GM21515 (cell line): ENCODE measurements around the gene RAMP3.

ENCODE experiments used
- ATAC-seq: cut with Tn5 transposase; IDR thresholded peaks from one replicate; pipeline ENCODE4 v1.9.1; 2021; ENCODE audit not compliant: unreplicated experiment

The RAMP3 gene

DNA sequence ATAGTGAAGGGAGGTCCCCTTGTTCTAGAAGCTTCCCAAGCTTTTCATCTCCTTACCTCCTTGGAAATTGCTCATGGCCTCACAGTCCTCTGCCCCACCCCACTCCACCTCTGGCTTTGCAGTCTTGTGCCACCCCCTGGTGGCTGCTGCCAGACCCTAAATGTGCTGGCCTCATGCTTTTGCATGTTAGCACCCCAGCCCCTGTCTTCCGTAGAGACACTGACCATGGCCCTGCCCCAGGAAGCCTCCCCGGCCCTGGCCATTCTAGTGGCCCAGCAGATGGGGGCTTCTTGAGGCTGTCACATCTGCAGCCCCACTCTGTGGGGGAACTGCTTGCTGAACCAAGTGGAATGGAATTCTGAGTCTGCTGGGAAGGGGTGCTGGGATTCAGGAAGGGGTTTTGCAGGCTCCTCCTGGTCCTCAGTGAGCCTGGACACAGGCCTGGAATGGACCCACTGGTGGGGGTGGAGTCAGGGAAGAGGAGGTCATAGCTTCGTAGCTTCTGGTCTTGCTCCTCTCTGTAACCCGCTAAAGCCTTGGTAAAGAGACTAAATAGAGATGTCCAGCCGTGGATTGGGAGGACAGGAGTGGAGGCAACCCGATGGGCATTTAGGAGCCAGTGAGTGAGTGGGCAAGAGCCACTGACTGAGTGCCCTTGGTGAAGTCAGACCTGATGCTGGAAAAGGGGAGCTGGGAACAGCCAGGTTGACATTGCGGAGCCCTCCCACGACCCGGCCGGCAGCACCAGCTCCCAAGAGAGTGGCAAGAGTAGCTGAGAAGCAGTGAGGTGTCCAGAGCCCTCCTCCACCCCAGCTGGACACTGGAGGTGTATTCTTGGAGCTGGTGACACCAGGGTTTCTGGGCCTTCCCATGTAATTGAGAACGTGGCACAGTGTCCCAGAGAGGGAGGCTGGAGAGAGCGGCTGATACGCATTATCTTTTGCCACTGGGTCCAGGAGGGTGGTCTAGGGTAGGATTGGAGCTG, 20.9 kb downstream of the RAMP3 start:
- ATAC-seq: no peak

DNA sequence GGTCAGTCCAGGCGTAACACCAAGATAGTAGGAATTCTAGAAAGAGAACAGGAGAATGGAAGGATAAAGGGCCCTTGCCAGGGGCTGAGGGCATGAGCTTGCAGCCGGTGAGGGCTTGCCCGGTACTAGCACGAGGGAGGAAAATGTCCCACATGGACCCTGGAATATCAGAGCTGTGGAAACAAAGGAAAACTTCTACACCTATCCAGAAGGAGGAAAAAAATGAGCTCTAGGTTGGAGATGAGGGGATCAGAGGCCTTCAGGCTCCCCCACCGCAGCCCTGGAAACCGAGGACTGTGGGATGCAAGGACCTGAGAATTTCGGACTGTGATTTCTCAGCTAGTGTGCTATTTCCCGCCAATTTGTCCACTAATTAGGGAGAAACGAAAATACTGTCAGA, 22.1 kb downstream of the RAMP3 start:
- no peak for ATAC-seq

DNA sequence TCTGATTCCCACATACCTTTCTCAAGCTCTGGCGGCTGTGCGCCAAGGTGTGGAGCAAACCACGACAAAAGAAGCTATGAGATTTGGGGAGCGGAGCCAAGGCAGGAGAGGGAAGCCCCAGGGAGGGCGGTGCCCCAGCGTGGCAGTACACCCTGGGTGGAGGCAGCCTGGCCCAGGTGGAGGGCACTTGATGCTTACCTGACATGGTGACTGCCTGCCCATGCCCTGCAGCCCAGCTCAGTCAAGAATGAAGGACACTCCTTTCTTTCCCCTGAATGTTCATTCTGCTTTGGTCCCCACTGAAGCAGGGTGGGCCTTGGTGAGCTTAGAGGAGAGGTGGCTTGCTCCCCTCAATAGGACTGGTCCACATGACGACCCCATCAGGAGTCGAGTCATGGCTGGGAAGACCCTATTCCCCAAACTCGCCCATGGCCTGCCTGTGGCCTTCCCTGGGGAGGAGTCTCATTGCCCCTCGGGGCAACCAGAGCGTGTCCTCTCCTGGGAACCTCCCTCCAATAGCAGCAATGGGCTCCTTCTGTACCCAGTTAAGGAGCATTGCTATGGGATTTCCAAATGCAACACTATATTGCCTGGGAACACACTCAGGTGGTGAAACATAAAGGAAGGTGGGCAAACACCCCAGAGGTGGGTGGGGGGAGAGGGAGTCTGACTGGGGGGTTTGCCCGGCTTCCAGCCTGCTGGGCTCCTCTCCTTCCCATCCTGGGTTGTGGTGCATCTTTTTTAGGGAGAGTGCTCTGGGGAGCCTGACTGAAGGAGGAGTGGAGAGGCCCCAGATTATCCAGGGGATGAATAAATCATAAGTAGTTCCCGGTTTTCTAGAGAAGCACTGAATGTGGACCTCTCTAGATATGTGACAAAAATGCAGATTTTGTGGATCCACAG, 22.7 kb downstream of the RAMP3 start:
- no peak for ATAC-seq

DNA sequence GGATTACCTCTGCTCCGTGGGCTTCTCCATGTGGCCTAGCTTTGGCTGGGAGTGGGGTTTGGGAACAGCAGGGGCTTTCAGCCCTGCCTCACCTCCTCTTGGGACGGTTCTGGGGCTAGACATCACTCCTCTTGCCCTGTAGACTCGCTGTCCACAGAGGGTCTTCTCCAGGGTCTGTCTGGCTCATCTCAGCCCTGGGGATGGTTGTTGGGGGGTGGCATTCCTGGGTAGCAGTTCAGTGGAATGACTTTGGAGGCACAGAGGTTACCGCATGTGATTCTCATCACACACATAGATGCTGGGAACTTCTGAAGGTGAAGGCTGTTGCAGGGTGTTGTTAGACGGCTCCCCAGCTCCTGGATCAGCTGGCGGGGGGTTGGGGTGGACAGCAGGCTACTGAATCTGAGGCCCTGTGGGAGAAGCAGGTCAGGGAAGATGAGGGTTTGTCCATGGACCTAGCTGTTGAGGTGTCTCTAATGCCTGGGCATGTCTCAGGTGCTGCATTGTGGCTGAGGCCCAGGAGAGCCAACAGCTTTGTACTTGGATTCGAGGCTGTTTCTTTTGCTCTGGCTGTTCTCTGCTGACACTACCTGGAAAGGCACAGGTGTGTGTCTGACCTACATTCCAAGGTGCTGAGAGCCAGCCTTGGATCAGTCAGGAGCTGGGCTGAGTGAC, 23.8 kb downstream of the RAMP3 start:
- no peak for ATAC-seq

DNA sequence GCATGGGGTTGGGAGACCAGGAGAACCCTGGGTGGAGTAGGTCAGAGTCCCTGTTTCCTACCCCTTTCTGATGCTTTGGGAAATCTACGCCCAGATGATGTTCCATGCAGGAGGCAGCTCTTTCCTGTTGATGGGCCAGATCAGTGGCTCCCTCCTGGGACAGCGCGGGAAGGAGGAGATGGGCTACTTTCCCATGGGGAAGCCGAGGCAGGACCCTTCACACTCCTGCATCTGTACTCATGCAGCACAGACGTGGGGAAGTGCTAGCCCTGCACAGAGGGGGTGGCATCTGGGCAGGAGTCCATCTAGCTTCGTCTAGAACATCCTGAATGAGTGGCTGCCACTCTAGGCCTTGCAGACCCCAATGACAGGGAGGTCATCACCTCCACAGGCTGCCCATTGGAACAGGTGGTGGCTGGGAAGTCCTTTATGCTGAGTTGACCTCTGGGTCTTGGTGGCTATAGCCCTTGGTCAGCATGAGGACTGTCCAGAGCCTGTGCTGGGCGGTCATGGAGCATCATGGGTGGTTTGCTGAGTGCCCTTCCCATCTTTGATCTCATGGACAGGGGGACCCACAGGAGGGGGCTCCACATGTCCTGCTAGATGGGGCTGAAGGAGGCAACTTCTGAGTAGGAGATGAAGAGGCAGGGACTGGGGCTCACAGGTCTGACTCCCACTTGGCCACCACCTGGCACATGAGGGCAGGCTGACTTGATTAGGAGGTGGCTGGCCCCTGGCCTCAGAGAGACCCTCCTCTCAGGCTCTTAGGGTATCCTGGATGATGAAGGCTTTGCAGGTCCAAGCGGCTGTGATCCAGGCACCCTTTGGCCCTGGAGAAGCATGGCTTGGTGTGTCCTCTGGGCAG, 24.6 kb downstream of the RAMP3 start:
- no peak for ATAC-seq

DNA sequence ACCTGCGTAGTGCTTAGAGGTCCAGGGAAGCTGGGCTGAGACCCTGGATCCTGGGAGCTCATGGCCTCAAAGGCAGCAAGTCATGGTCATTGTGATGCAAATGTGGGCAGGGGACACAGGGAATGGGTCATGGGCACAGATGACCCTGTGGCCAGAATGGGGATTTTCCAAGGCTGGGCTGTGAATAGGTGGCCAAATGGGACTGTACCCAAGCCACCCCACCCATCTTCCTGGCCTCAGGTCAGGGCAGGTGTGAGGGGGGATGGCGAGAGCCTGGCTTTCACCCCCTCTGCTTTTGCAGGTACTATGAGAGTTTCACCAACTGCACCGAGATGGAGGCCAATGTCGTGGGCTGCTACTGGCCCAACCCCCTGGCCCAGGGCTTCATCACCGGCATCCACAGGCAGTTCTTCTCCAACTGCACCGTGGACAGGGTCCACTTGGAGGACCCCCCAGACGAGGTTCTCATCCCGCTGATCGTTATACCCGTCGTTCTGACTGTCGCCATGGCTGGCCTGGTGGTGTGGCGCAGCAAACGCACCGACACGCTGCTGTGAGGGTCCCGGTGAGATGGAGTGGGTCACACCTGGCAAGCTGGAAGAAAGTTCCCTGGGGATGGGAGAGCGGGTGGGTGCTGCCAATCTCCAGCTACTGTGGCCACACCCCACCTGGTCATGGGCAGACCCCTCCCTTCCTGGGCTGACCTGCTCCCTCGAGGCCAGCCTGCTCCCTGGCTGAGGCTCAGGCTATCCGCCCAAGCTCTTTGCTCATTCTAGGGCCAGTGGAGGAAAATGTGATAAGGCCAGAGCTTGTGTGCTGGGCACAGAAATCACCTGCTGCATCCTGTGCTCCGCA, 25.5 kb downstream of the RAMP3 start:
- no peak for ATAC-seq

DNA sequence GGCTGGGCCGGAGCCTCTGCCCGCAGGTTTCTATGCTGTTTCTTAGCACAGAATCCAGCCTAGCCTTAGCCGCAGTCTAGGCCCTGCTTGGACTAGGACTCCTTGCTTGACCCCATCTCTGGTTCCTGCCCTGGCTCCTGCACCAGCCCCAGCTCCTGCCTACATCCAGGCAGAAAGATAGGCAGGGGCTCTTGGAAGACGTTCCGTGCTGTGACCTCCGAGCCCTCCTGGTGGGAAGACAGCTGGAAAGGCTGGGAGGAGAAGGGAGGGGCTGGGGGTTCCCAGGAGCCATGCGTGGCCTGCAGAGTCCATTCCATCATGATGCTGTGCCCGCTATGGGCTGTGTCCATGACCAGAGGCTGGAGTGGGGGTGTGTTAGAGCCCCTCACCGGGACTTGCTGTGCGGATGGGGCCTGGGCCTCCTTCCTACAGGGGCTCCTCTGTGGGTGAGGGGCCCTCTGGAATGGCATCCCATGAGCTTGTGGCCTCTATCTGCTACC, 26.2 kb downstream of the RAMP3 start:
- no peak for ATAC-seq

DNA sequence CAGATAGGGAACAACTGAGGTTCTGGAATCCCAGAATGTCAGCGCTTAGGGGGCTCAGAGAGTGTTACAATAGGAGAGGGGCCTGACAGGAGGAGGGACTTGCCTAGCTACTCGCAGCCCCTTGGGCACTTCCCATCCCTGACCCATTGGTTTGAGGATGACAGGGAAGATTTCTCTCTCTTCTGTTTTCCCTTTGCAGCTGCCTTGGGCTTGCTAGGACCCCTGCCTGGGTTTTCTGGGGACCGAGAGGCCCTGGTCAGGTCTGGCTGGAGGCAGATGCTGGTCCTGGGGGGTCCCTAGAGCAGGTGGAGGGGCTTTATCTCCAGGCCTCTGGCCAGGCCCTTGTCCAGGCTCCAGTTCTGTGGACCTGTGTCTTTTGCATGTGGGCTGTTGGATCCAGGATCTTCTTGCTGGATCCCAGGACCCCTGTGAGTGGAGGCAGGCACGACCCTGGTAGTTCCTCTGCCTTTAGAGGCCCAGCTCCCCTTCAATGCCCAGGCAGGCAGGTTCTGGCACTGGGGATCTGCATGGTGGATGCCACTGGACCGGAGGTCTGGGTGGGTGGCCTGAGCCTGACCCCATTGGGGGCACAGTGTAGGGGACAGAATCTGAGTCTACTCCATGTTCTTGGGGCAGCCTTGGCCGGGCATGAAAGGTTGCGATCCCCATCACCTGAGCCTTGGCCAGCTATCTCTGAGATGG, 26.9 kb downstream of the RAMP3 start:
- ATAC-seq: no peak

DNA sequence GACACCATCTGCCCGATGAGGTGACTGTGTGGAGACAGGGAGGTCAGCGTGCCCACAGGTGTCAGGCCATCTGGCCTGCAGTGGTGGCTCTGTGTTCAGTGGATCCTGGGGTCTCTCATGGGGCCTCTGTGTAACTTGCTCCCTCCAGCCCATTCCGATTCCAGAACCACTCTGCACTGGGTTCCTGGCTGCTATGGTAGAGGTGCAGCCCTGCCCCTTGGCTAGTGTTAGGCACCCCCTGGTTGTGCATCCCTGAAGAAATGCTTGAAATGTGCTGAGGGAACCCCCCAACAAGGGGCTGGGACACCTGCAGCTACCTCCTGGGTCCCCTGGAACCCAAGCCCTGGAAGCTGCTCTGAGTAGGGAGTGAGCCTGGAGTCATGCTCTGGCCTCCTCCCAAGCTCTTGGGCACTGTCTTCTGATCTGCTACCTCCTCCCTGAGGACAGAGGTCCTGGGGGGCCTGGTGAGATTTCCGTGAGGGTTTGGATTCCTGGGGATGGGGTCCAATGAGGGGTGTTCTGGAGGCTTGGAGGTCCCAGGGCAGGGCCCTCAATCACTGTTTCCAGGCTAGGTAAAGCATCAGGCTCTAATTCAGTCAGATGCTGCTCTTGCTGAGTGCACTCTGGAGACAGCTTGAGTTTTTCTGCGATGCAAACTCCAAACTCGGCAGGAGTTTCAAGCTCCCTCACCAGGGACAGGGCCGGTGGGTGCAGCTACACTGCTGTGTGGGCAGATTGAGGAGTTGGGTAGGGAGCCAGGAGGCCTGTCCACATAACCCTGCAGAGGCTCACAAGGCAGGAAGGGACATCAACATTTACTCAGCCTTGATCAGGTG, 27.7 kb downstream of the RAMP3 start:
- ATAC-seq: no peak

DNA sequence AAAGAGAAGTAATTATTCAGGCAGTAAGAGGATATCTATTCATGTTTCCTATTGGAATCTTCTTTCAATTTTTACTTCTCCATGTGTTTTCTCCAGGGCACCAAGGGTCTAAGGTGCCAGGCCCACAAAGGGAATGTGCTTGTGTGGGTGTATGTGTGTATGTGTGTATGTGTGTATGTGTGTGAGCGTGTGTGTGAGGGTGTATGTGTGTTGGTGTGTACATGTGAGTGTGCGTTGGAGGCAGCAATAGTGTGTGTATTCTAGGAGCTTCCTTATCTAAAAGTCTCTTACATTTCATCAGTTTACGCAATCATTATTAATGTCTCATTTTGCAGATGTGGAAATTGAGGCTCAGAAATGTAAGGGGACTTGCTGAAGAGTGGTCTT, 28.3 kb downstream of the RAMP3 start:
- no peak for ATAC-seq

DNA sequence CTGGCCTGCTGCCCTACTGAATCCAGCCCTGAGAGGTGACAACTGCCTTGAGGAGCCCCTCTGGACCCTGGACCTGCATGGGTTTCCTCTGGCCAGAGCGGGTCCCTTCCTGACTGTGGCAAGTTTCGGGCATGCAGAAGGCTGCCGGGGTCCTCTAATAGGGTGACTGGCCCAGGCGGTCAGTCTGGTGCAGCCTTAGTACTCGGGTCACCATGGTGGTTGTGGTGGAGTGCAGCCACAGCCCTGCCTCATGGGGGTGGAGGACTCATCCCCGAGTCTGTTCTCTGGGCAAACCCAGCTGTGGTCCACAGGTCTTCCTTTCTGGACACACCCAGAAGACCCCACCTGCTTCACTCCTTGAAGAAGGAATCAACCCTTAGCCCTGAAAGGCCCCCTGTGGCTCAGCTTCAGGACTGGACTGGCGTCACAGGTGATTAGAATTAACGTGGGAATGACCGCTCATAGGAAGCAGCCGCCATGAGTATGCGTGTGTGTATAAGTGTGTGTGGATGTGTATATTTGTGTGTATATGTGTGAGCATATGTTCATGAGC, 28.7 kb downstream of the RAMP3 start:
- no peak for ATAC-seq

DNA sequence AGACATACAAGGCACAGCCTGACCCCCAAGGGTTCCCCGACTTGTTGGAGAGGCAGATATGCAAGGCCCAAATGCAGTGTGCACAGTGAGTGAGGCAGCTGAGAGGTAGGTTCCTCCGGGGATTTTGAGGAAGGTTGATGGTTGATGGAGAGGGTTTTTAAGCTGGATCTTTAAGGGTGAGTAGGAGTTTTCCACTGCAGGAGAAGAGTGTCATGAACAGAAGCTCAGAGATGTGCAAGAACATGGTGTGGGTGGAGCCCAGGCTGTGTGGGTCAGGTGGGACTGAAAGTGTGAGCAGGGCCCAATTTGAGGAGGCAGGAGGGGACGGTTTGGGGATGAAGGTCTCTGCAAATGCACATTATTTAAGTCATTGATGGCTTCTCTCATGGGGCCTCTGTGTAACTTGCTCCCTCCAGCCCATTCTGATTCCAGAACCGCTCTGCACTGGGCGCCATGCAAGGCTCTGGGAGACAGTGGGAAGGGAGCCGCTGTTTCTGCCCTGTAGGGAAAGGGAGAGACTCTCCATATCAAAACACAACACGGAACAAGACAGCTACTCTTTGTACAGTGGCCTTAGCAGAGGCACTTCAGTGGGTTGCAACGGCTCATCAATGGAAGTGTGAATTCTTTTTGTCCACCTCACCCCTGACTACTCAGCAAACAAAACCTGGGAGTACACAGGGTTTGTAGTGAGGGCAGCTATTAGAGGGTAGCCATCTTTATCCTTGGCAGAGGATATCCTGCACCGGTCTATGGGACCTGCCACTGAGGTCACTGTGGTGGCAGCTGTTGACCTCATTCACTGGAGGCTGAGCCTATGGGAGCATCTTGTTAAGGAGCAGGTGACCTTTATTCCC, 29.7 kb downstream of the RAMP3 start:
- ATAC-seq: no peak

DNA sequence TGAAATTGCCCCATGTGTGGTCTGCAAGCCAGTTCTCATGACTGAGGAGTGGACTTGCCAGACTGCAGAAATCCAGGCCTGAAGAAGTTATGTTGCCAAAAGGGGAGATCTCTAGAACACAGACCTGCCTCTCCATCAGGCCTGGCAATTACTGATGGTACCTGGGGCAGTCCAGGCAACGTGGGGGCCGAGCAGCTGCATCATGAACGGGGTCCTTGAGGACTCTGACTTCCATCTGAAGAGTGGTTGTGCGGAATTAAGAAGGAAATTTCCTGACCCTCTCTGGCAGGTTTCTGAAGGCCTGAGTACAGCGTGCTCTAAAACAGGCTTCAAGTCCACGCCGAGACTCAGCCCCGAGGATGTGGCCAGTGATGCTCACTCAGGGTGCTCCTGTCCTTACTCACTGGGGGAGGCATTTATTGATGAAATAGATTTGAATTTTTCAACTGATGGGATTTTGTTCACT, 30.4 kb downstream of the RAMP3 start:
- no peak for ATAC-seq

DNA sequence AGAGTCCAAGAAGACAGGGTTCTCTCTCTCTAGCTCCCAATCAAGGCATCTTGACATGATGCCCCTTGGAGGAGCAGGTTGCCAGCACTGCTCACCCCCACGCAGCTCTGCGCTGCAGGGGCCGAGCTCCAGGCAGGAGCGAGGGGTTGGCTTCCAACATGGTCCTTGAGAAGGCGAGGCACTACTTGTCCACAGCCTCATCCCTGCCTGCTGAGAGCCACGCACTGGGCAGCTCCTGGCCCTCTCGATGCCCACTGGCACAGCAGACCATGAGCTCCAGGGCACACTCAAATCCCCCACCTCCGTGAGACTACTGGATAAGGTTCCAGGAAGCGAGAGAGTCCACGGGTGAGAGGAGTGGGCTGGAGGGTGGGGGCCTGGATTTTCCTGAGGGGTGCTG, 31.1 kb downstream of the RAMP3 start:
- no peak for ATAC-seq

DNA sequence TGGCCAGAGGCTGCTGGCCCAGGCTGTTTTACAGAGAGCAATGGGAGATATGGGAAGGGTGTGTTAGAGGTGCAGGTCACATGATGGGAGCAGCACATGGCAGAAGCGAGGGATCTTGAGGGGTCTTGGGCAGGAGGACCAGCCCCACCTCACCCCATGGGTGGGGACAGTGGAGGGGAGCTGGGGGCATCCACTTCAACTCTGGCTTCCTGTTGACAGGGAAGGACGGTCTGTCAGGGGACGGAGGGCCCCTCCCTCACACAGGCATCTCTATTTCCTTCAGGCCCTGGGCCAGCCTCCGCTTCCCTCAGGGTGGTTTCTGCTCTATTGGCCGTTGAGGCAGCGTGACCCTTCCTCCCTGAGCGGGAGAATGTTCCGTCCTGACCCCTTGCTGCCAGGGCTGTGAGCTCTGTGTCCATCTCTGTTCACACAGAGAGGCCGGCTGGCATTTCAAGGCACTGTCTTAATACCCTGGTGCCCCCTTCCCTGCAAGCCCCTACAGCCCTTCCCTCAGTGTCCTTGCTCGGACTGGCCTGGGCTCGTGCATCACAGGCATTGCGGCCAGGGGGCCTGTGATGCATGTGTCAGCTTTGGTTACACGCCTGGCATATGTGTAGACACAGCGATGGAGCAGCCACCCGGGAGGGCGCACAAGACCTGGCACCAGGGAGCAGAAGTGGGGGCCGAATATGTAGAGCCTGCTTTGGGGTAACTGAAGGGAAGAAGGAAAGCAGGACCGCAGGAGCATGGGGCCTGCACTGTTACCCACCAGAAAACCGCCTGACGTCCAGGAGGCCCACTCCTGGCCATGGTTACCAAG, 31.8 kb downstream of the RAMP3 start:
- no peak for ATAC-seq
